Peyer's patch (tissue), 4 donors: ENCODE measurements around the gene TK2.

Experiments used
- CTCF ChIP-seq, 6 experiments: fragments of 450-650 bp in 4 of 6; fragments of 200-600 bp in 2 of 6; sonication (generic) in 1 of 6; IDR thresholded peaks; one replicate each; pipeline ENCODE4 v1.5.1; 2017 to 2019; ENCODE audit warnings: antibody characterized with exemption in 6 of 6, mild to moderate bottlenecking in 3 of 6, moderate library complexity in 1 of 6
- POLR2A ChIP-seq, 2 donors: fragments of 450-650 bp; IDR thresholded peaks; one replicate each; pipeline ENCODE4 v1.5.1; 2017; ENCODE audit warnings: antibody characterized with exemption in 2 of 2, mild to moderate bottlenecking in 2 of 2, moderate library complexity in 2 of 2

- TF ChIP-seq POLR2A (IDR thresholded peaks at IDR 0.05) (no peak), CTCF (IDR thresholded peaks at IDR 0.05) (no peak)
Measured at GRCh38 chr16:66520406-66521170, 29.3 kb downstream of the TK2 start.
